K562 (cell line): Measurements from ENCODE around the gene SUSD5. TPM values are rescaled to one million over a fixed set of nuclear protein-coding genes. Genes with fewer than 3 reads are reported as not detected.

Experiments
- BRCA1 ChIP-seq, 2 experiments: fragments of 450-650 bp in 1 of 2; sonication (generic) in 1 of 2; formaldehyde crosslinking in 1 of 2; IDR thresholded peaks; 2 replicates each; pipeline versions ENCODE4 v1.5.0 to v1.6.1; 2017 to 2020; ENCODE audit warnings: mild to moderate bottlenecking in 1 of 2, missing genetic modification reagents in 1 of 2
- ESRRA ChIP-seq: fragments of 450-650 bp; IDR thresholded peaks from 2 replicates; pipeline ENCODE4 v1.6.1; 2014; ENCODE audit warnings: low read depth, mild to moderate bottlenecking, moderate library complexity, borderline replicate concordance
- FUS ChIP-seq: fragments of 200-400 bp; formaldehyde crosslinking; optimal IDR thresholded peaks from 2 replicates; pipeline ENCODE3; 2017; ENCODE audit warnings: low read depth, low read length
- HDAC2 ChIP-seq: fragments of 450-650 bp; IDR thresholded peaks from 2 replicates; pipeline ENCODE4 v1.6.1; 2016; ENCODE audit warnings: mild to moderate bottlenecking
- JUND ChIP-seq, 2 experiments: IDR thresholded peaks; 2 replicates in 1 of 2; 3 replicates in 1 of 2; pipeline ENCODE4 v1.6.1; 2011; ENCODE audit warnings: borderline replicate concordance in 2 of 2, low read depth in 2 of 2, low read length in 2 of 2, improper control_type of control experiment in 1 of 2, missing biosample characterization in 1 of 2, missing genetic modification characterization in 1 of 2, missing genetic modification reagents in 1 of 2
- KDM5B ChIP-seq: fragments of 200-600 bp; sonication (generic); IDR thresholded peaks from 2 replicates; pipeline ENCODE4 v1.6.1; 2012; ENCODE audit warnings: low read depth, mild to moderate bottlenecking, moderate library complexity, low read length, control low read depth, inconsistent platforms; ENCODE audit not compliant: insufficient replicate concordance
- KLF1 ChIP-seq: fragments of 450-650 bp; IDR thresholded peaks from 2 replicates; pipeline ENCODE4 v1.6.1; 2016; ENCODE audit warnings: missing genetic modification characterization, missing compliant biosample characterization
- MXI1 ChIP-seq: IDR thresholded peaks from 2 replicates; pipeline ENCODE4 v1.6.1; 2011; ENCODE audit warnings: low read depth, mild to moderate bottlenecking, improper control_type of control experiment, low read length
- NBN ChIP-seq: fragments of 450-650 bp; IDR thresholded peaks from 2 replicates; pipeline ENCODE4 v1.6.1; 2016; ENCODE audit warnings: low read depth, mild to moderate bottlenecking
- NFIC ChIP-seq: fragments of 450-650 bp; IDR thresholded peaks from 2 replicates; pipeline ENCODE4 v1.6.1; 2017; ENCODE audit warnings: mild to moderate bottlenecking, inconsistent platforms
- RBFOX2 ChIP-seq: fragments of 200-400 bp; formaldehyde crosslinking; IDR thresholded peaks from 2 replicates; pipeline ENCODE4 v1.6.1; 2017; ENCODE audit warnings: low read depth, mild to moderate bottlenecking, low read length, moderate library complexity
- XRCC5 ChIP-seq: fragments of 200-400 bp; formaldehyde crosslinking; IDR thresholded peaks from 2 replicates; pipeline ENCODE4 v1.6.1; 2017; ENCODE audit warnings: low read depth, mild to moderate bottlenecking, low read length
- ZBTB7A ChIP-seq: IDR thresholded peaks from 2 replicates; pipeline ENCODE4 v1.6.1; 2011; ENCODE audit warnings: low read depth, mild to moderate bottlenecking, low read length, moderate library complexity, borderline replicate concordance; ENCODE audit not compliant: control insufficient read depth
- ZNF133 ChIP-seq: fragments of 250-450 bp; sonication (Bioruptor Pico); IDR thresholded peaks from 2 replicates; pipeline ENCODE4 v1.4.0; 2020; ENCODE audit warnings: mild to moderate bottlenecking
- ZNF668 ChIP-seq: fragments of 250-450 bp; sonication (Bioruptor Pico); IDR thresholded peaks from 2 replicates; pipeline ENCODE4 v1.8.0; 2022; ENCODE audit warnings: mild to moderate bottlenecking, inconsistent platforms
- polyA plus RNA-seq, 8 experiments: library from polyadenylated mRNA; depleted of rRNA in 4 of 8; stranded (reverse) in 5 of 8; unstranded in 3 of 8; fragments of >200 nt; fragmentation: Nextera tagmentation in 2 of 8; fragmentation: Illumina TruSeq in 1 of 8; extraction: Ambion mirVana in 2 of 8; extraction: Trizol in 1 of 8; gene quantifications; 2 replicates each; pipeline versions ENCODE4 v1.2.1 to v1.2.3, GENCODE V29; 2011 to 2014; ENCODE audit warnings: inconsistent platforms in 1 of 8, missing spikeins in 1 of 8
- total RNA-seq, 7 experiments: library from RNA; depleted of rRNA in 6 of 7; stranded (reverse); fragments of >200 nt in 6 of 7; fragmentation: Illumina TruSeq in 2 of 7; extraction: Trizol in 2 of 7; gene quantifications; 2 replicates each; pipeline versions ENCODE4 v1.2.1 to v1.2.3, GENCODE V29; 2011 to 2021; ENCODE audit warnings: low replicate concordance in 1 of 7
- TF ChIP-seq, protein P1 (sequence below): sonication (generic); formaldehyde crosslinking; IDR thresholded peaks from 2 replicates; pipeline ENCODE4 v1.8.1; 2023; ENCODE audit warnings: mild to moderate bottlenecking, missing genetic modification reagents
- TF ChIP-seq, protein P2 (sequence below): fragments of 450-650 bp; formaldehyde crosslinking; conservative IDR thresholded peaks from 2 replicates; pipeline ENCODE4 v1.4.0; 2022; ENCODE audit warnings: mild to moderate bottlenecking, missing genetic modification characterization
- TF ChIP-seq, protein P3 (sequence below), 2 experiments: IDR thresholded peaks; 2 replicates each; pipeline ENCODE4 v1.6.1; 2011; ENCODE audit warnings: borderline replicate concordance in 1 of 2, control low read depth in 1 of 2, low read depth in 1 of 2, low read length in 1 of 2, mild to moderate bottlenecking in 1 of 2, mixed read lengths in 1 of 2, moderate library complexity in 1 of 2; ENCODE audit not compliant: insufficient read depth in 1 of 2, insufficient read length in 1 of 2, poor library complexity in 1 of 2, severe bottlenecking in 1 of 2; ENCODE audit errors: extremely low read depth in 1 of 2
- TF ChIP-seq, protein P4 (sequence below): fragments of 450-650 bp; formaldehyde crosslinking; IDR thresholded peaks from 2 replicates; pipeline ENCODE4 v1.4.0; 2020; ENCODE audit warnings: mild to moderate bottlenecking, mixed read lengths

Gene SUSD5
- total and polyA plus RNA-seq, 9 of the 15 experiments (the other 6 are each of a cell fraction or from before 2014, with no cell fraction given), result not detected

DNA sequence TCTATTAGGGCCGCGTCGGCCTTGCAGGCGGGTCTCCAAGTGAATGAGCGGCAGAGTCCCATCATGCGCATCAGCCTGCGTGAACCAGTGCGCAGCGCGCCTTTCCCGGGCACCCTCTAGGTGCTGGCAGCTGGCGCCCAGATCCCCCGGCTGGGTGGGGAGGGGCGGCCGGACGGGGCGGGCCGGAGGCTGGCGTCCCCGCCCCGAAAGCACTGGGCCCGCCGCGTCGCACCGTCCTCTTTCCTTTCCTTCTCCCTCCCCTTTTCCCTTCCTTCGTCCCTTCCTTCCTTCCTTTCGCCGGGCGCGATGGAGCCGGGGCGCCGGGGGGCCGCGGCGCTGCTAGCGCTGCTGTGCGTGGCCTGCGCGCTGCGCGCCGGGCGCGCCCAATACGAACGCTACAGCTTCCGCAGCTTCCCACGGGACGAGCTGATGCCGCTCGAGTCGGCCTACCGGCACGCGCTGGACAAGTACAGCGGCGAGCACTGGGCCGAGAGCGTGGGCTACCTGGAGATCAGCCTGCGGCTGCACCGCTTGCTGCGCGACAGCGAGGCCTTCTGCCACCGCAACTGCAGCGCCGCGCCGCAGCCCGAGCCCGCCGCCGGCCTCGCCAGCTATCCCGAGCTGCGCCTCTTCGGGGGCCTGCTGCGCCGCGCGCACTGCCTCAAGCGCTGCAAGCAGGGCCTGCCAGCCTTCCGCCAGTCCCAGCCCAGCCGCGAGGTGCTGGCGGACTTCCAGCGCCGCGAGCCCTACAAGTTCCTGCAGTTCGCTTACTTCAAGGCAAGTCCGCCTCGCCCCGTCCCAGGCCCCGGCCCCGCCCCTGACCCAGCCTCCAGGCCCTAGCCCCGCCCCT, 104.6 kb downstream of the SUSD5 start, which contains the start of gene CRTAP (continued):
- TF ChIP-seq, protein P1, sequence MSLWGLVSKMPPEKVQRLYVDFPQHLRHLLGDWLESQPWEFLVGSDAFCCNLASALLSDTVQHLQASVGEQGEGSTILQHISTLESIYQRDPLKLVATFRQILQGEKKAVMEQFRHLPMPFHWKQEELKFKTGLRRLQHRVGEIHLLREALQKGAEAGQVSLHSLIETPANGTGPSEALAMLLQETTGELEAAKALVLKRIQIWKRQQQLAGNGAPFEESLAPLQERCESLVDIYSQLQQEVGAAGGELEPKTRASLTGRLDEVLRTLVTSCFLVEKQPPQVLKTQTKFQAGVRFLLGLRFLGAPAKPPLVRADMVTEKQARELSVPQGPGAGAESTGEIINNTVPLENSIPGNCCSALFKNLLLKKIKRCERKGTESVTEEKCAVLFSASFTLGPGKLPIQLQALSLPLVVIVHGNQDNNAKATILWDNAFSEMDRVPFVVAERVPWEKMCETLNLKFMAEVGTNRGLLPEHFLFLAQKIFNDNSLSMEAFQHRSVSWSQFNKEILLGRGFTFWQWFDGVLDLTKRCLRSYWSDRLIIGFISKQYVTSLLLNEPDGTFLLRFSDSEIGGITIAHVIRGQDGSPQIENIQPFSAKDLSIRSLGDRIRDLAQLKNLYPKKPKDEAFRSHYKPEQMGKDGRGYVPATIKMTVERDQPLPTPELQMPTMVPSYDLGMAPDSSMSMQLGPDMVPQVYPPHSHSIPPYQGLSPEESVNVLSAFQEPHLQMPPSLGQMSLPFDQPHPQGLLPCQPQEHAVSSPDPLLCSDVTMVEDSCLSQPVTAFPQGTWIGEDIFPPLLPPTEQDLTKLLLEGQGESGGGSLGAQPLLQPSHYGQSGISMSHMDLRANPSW (CRISPR knock-in tag), result peak; percentile 89; the same call in 1 of the 2 replicates
- TF ChIP-seq, protein P2, sequence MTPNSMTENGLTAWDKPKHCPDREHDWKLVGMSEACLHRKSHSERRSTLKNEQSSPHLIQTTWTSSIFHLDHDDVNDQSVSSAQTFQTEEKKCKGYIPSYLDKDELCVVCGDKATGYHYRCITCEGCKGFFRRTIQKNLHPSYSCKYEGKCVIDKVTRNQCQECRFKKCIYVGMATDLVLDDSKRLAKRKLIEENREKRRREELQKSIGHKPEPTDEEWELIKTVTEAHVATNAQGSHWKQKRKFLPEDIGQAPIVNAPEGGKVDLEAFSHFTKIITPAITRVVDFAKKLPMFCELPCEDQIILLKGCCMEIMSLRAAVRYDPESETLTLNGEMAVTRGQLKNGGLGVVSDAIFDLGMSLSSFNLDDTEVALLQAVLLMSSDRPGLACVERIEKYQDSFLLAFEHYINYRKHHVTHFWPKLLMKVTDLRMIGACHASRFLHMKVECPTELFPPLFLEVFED (CRISPR knock-in tag), result no peak
- TF ChIP-seq ZNF668, result no peak
- peak; percentile 91 for TF ChIP-seq FUS
- 0 out of 2 replicates have a peak, but pooled peaks have one; percentile 21 for TF ChIP-seq ESRRA
- TF ChIP-seq ZBTB7A, result peak; percentile 68; the same call in 1 of the 2 replicates
- no peak for TF ChIP-seq XRCC5
- no peak for TF ChIP-seq JUND (IDR thresholded peaks at IDR 0.05; ENCODE audit: borderline replicate concordance, low read depth, low read length)
- no peak; the same call in 2 of the 3 replicates for TF ChIP-seq JUND (tag; IDR thresholded peaks at IDR 0.05; ENCODE audit: borderline replicate concordance, low read depth, low read length)
- TF ChIP-seq, protein P3, sequence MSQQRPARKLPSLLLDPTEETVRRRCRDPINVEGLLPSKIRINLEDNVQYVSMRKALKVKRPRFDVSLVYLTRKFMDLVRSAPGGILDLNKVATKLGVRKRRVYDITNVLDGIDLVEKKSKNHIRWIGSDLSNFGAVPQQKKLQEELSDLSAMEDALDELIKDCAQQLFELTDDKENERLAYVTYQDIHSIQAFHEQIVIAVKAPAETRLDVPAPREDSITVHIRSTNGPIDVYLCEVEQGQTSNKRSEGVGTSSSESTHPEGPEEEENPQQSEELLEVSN (IDR thresholded peaks at IDR 0.05; ENCODE audit: borderline replicate concordance in 1 of 2, extremely low read depth in 1 of 2, insufficient read depth in 1 of 2, insufficient read length in 1 of 2, low read depth in 1 of 2, low read length in 1 of 2, poor library complexity in 1 of 2, severe bottlenecking in 1 of 2), result peak; percentile 70
- no peak for TF ChIP-seq HDAC2
- no peak for TF ChIP-seq BRCA1 (IDR thresholded peaks at IDR 0.05)
- 0 out of 2 replicates have a peak, but pooled peaks have one; percentile 16 for TF ChIP-seq BRCA1 (CRISPR knock-in tag; IDR thresholded peaks at IDR 0.05)
- TF ChIP-seq ZNF133, result peak; percentile 64; the same call in 1 of the 2 replicates
- TF ChIP-seq KDM5B, result peak; percentile 41
- no peak for TF ChIP-seq NBN
- peak; percentile 90 for TF ChIP-seq RBFOX2
- peak; percentile 53; the same call in 1 of the 2 replicates for TF ChIP-seq KLF1 (tag)
- no peak for TF ChIP-seq MXI1
- TF ChIP-seq, protein P4, sequence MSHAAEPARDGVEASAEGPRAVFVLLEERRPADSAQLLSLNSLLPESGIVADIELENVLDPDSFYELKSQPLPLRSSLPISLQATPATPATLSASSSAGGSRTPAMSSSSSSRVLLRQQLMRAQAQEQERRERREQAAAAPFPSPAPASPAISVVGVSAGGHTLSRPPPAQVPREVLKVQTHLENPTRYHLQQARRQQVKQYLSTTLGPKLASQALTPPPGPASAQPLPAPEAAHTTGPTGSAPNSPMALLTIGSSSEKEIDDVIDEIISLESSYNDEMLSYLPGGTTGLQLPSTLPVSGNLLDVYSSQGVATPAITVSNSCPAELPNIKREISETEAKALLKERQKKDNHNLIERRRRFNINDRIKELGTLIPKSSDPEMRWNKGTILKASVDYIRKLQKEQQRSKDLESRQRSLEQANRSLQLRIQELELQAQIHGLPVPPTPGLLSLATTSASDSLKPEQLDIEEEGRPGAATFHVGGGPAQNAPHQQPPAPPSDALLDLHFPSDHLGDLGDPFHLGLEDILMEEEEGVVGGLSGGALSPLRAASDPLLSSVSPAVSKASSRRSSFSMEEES, result 0 out of 2 replicates have a peak, but pooled peaks have one; percentile 19
- peak; percentile 97 for TF ChIP-seq NFIC
